A172 (cell line): ENCODE results near the gene ITIH4. TPM values are rescaled to one million over a fixed set of nuclear protein-coding genes. Genes with fewer than 3 reads are reported as not detected.
A peak's percentile ranks its signal among the peaks of the same experiment; 100 is the strongest.

Experiments used
- DNase-seq: peaks from one replicate; pipeline ENCODE4 v3.0.0-alpha.2; 2015; ENCODE audit warnings: low spot score
- total RNA-seq: library from RNA; depleted of rRNA; stranded (reverse); fragments of >200 nt; shearing (Covaris generic); gene quantifications from 2 replicates; pipeline ENCODE4 v1.2.3, GENCODE V29; 2014

ITIH4 gene
- total RNA-seq, 1 experiment from 2014 or later = 1.1 TPM

GRCh38 chr3:52798978-52799476, 31.4 kb downstream of the ITIH4 start:
- no peak for DNase-seq

- DNase-seq = no peak
Observed at GRCh38 chr3:52798376-52798977, 32.0 kb downstream of the ITIH4 start.

- DNase-seq = no peak
Observed at GRCh38 chr3:52796411-52796810, 34.1 kb downstream of the ITIH4 start.

- no peak for DNase-seq
Observed at GRCh38 chr3:52795298-52795900, 35.1 kb downstream of the ITIH4 start.

DNA sequence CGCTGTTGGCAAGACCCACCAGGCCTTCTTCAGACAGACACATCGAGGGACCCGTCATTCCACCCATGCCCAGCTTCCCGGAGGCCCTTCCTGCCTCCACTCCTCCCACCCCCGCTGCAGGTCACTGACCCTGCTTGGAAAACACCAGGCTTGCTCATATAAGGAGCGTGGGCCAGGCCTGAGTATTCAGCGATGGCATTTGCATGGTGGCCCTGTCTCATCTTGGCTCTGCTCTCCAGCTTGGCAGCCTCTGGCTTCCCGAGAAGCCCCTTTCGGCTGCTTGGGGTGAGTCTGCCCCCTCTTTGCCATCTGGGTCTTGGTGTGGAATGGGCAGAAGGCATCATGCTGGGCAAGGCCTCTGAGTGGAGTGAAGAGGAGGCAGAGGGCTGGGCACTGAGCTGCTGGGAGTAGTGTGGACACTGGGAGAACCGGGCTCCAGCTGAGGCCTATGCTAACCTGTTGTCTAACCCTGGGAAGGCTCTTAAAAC, 35.8 kb downstream of the ITIH4 start, which contains the start of gene ITIH3:
ITIH3 (plus strand) TSS at position 185 of the 488 bp plus-strand sequence; CDS start at position 193, 8 bp downstream.
- no peak for DNase-seq

- no peak for DNase-seq
Observed at GRCh38 chr3:52793702-52794611, 36.5 kb downstream of the ITIH4 start.

- peak; percentile 37 for DNase-seq
Observed at GRCh38 chr3:52792961-52793695, 37.3 kb downstream of the ITIH4 start.

DNA sequence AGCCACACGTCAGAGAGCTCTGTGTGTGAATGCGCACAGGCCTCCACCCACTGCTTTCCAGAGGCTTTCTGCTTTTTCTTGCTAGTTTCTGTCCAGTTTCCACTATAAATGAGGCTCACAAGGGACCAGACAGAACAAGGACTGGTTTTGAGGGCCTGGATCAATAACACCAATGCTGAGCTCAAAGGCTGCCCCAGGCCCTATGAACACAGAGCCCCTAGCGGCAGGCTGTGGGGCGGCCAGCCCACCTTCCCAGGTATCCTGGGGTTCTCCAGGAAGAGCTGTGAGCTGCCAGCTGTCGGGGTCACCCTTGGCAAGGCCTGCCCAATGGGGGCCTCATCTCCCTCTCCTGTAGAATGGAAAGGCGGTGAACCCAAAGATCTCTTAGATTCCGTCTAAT, 38.1 kb downstream of the ITIH4 start:
- no peak for DNase-seq

- no peak for DNase-seq
Observed at GRCh38 chr3:52791928-52792327, 38.5 kb downstream of the ITIH4 start.

GRCh38 chr3:52791366-52791765, 39.1 kb downstream of the ITIH4 start:
- DNase-seq = no peak

- no peak for DNase-seq
Observed at GRCh38 chr3:52790741-52791140, 39.7 kb downstream of the ITIH4 start.

DNA sequence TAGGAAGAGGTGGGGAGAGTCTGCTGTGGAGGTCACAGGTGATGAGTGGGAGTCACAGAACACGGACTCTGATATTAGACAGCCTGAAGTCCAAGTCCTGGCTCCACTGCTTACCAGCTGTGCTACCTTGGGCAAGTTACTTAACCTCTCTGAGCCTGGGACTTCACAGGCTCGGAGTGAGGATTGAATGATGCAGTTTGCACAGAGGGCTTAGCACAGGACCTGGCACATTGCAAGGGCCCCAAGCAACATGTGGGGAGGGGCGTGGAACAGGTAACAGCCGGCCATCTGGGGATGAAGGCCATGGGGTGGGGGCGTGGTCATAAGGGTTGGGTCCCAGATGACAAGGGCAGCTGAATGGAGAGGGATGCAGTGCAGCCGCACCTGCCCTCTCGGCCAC, 40.1 kb downstream of the ITIH4 start:
- no peak for DNase-seq

DNA sequence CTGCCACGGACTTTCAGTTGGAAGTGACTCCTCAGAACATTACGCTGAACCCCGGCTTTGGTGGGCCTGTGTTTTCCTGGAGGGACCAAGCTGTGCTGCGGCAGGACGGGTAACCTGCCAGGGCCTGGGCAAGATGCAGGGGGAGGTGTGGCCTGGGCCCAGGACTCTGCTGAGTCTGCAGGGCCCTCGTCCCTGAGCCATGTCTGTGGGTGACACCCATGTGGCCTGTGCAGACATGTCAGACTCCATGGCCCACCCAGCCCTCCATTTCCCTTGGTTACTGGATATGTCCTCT, 40.8 kb downstream of the ITIH4 start:
- DNase-seq = no peak

DNA sequence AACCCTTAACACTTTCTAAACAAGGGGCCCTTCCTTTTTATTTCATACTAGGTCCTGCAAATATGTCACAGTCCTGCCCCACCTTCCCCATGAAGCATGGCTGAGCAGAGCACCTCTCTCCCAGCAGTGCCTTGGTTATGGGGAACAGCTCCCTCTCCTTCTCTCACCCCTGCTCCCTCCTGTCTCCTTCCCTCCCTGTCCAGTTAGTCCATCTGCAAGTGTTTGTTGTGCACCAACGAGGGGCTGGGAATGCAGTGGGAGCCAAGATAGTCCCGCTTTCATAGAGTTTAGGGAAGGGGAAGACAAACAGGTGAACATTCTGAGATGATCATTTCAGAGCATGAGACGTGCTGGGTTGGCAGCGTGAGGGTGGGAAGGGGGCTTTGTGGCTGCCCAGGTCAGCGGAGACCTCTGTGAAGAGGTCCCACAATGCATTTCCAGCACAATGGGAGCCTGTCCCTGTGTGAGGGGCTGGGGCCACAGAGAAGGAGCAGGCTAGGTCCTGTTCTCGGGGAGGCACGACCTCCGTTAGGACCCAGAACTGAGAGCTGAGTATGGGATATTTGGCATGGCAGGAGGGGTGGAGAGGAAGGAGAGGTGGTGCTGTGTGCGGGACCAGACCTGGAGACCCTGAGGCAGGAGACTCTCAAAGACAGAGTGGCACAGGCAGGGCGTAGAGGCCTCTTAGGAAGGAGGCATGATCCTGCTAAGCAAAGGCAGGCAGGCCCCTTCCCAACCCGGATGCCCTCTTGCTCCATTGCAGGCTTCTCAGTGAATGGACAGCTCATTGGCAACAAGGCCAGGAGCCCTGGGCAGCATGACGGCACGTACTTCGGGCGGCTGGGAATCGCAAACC, 41.4 kb downstream of the ITIH4 start:
- no peak for DNase-seq

GRCh38 chr3:52787672-52788625, 42.5 kb downstream of the ITIH4 start:
- no peak for DNase-seq

GRCh38 chr3:52787246-52787645, 43.2 kb downstream of the ITIH4 start:
- no peak for DNase-seq

DNA sequence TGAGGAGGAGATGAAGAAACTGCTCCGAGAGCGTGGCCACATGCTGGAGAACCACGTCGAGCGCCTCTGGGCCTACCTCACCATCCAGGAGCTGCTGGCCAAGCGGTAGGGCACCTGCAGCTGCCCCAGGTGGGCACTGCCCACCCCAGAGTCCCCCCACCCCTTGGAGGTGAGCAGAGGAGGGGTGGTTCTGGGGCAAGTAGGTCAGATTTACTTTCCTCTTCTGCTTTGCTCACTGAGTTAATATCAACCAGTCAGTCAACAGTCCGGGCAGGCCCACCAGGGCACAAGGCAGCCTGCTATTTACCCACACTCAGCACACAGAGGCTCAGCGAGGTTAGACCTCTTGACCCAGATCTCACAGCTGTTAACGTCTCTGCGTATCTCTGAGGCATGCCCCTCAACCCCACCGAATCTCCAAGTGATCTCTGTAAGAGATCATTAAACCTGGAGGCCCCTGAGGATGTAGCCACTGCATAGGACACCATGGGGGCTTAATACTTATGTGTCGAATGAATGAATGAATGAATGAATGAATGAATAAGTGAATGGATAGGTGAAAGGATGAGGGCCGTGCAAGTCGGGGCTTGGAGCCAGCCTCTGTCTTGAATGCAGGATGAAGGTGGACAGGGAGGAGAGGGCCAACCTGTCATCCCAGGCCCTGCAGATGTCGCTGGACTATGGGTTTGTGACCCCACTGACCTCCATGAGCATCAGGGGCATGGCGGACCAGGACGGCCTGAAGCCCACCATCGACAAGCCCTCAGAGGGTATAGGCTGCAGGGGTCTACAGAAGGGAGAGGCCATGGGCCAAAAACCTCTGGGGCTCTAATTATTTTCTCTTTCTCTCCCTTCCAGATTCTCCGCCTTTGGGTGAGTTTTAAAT, 43.9 kb downstream of the ITIH4 start:
- no peak for DNase-seq

DNA sequence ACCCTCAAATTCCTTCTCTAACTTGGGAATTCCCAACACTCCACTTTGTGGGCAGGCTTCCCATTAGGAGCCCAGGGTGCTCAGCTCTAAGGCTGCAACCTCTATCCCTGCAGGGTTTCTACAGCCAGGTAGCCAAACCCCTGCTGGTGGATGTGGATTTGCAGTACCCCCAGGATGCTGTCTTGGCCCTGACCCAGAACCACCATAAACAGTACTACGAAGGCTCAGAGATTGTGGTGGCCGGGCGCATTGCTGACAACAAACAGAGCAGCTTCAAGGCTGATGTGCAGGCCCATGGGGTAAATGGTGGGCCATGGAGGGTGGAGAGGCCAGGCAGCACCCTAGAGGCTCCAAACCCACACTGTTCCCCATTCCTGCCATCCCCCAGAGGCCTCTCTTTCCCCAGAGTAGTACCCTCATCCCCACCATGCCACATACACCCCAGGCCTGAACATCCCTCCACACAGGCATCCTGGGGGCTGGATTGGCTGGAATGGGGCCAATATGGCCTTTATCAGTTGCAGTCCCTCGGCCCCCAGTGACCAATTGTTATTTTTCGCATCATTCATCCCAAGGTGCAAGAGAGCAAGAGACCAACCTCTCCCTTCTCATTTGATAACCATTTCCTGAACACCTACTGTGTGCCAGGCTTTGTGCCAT, 45.4 kb downstream of the ITIH4 start:
- no peak for DNase-seq
